AG08396 (cell line): ENCODE data around the gene TJP2.

Source experiments
- DNase-seq: peaks from one replicate; pipeline ENCODE4 v3.0.0; 2012; ENCODE audit warnings: low spot score, mixed read lengths

The TJP2 gene

GRCh38 chr9:69173891-69174615, at the start of gene TJP2:
Gene TJP2 (plus strand): TSS chr9:69174277. CDS start chr9:69174373, 96 bp downstream.
- DNase-seq = peak; percentile 80

- peak; percentile 67 for DNase-seq
Observed at GRCh38 chr9:69130456-69131441, 43.3 kb upstream of the TJP2 start.

GRCh38 chr9:69131682-69132081, 42.4 kb upstream of the TJP2 start:
- DNase-seq = peak; percentile 75

DNA sequence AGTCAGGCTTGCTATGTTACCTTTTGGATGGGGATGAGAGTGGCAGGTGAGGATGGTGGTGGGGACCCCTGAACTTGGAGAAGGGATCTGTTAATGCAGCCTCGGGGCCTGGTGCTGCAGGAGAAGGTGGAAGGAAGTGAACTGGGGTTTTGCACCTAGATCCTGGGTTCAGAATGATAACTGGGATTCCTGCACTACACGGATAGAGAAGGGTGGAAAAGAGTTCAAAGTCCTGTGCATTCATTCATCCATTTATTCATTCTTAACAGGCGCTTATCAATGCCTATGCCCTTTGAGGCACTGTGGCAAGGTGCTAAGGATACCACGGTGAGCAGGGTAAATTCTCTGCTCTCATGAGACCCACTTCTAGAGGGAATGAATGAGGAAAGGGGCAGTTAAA, 41.7 kb upstream of the TJP2 start:
- DNase-seq = no peak

- DNase-seq = no peak
Observed at GRCh38 chr9:69134412-69134811, 39.7 kb upstream of the TJP2 start.

DNA sequence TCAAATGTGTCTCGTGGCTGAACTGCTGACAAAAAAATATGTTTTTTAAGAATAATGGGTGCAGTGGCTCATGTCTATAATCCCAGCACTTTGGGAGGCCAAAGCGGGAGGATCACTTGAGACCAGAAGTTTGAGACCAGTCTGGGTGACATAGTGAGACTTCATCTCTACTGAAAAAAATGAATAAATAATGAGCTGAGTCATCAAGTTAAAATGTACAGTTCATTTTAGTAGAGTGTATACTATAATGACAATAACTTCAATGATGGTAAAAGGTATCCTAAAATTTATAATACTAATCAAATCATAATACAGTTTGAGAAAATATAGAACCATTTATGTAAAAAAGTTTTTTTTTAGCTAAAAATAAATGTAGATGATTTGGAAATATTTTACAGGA, 37.9 kb upstream of the TJP2 start:
- no peak for DNase-seq

DNA sequence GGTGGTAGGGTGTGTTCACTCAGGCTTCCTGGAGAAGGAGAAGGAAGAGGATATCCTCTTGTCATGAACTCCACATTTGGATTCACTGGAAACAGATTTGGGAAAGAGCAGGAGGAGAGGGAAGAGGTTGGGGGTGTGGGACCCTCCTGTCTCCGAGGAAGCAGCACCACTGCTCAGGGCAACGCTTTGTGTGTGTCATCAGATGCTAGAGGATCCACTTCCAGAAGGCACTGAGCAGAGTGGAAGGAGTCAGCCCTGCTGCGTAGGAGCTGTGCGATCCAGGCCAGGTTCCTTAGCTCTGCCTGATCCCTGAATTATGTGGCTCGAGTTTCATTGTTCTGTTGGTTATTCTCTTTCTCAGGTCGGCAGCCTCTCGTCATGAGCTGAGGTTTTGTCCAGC, 37.3 kb upstream of the TJP2 start:
- no peak for DNase-seq

- DNase-seq = no peak
Observed at GRCh38 chr9:69137311-69137710, 36.8 kb upstream of the TJP2 start.

- DNase-seq = no peak
Observed at GRCh38 chr9:69139596-69139995, 34.5 kb upstream of the TJP2 start.

DNA sequence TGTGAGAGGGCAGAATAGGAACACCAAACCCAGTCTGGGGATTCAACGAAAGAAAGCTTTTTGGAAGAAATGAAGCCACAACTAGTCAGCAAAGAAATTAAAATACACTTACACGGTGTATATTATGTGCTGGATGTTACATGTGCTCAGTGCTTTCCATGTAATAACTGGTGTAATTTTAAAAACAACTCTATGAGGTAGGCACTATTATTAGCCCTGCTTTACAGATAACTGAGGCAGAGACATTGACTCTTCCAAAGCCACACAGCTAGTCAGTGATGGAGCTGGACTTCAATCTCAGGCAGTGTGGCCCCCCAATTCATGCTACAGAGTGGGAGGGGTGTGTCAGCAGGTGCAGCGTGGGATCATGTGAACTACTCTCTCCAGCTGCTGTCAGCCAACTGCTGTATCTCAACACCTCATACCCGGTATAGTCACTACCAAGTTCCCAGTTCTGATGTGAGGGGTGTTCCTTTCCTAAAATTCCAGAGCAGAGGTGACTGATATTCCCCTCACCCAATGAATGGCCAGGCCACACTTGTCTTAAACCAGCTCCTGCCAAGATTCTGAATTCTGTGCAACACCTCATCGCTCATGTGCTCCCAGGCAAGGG, 33.8 kb upstream of the TJP2 start:
- DNase-seq = no peak

- DNase-seq = no peak
Observed at GRCh38 chr9:69141851-69142250, 32.2 kb upstream of the TJP2 start.

GRCh38 chr9:69143291-69143690, 30.8 kb upstream of the TJP2 start:
- DNase-seq = no peak

DNA sequence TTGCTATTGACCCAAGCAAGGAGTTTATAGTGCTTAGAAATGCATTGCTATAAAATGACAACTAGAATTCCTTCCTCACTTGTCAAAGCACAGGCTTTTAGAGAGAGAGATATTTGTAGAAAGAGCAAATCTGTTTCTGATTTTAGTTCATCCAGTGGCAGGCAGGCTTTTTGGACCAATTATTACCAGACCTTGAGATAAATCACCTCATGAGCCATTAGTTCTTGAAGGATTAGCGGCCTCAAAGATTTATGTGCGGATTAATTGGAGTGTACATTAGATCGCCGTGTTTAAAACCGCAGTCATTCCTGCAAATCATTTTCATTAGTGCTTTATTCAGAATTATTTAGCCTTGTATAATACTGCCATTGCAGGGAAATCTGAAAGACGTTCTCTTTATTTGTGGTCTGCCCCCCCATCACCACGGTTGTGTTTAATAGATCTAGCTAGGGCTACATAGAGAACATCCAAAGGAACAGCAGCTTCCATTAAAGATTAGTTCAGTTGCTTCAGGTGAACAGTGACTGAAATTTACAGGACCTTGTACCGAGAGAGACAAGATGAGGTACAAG, 28.8 kb upstream of the TJP2 start:
- DNase-seq = no peak

GRCh38 chr9:69147041-69147834, 26.8 kb upstream of the TJP2 start:
- no peak for DNase-seq

GRCh38 chr9:69149321-69149807, 24.7 kb upstream of the TJP2 start:
- peak; percentile 56 for DNase-seq

DNA sequence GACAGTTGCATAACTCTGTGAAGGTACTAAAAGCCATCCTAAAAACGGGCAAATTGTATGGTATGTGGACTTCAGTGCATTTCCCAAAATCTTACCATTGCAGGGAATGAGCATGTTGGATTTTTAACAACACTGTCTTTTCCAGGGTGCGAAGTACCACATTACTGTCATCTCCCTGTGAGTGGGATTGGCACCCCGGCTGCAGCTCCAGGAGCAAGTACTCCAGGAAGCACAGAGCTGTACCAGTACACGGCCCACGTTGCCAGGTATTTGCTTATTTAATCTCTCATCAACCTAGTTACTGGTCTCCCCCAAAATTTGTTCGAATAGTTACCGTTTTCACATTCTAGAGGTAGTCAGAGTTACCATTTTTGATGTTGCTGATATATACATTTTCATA, 22.6 kb upstream of the TJP2 start:
- no peak for DNase-seq

GRCh38 chr9:69153707-69154521, 20.2 kb upstream of the TJP2 start:
- DNase-seq = no peak

DNA sequence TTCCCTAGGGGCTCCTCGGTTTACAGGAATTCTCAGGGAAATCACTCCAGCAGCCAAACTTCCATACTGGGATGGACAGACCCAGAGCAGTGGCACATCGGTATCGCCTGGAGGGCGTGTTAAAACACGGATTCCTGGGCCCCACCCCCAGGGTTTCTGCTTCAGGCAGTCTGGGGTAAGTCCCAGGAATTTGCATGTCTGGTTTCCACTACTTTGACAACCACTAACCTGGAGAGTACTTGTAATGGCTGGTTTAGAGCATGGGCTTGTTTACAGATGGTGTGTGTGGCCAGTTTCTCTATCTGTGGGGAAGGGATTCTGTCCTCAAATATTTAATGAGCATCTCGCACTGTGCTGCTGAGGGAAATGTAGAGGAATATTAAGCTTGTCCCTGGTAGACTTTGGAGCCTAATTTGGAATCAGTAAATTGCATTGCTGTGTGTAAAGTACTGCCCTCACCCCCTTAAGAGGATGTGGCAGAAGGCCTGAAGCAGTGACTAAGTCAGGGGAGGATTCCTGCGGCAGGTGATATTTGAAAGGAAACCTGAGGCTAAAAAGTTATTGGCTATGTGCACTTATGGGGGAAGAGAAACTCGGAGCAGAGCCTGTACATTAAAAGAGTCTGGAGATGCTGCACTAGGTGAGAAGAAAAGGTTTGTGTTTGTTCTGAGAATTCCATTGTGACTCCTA, 18.6 kb upstream of the TJP2 start:
- DNase-seq = no peak

DNA sequence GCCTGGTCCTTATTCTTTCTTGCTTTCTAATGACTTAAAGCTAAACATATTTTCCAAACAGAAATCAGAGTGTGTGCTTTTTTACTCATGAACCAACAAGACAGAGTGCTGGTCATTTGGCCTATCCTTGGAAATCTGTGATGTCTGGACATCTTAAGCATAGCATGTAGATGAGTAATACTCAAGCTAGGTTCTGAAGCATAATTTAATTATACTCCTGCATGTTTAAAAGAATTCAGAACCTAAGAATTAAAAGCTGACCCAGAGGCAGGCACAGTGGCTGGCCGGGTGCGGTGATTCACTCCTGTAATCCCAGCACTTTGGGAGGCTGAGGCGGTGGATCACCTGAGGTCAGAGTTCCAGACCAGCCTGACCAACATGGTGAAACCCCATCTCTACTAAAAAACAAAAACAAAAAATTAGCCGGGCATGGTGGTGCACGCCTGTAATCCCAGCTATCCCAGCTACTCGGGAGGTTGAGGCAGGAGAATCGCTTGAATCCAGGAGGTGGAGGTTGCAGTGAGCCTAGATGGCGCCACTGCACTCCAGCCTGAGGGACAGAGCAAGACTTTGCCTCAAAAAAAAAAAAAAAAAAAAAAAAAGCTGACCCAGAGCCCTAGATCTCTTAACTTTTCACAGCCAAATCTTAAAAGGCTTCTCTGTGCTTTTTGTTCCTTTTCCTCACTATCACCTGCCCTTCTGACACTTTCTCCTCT, 16.2 kb upstream of the TJP2 start:
- DNase-seq = peak; percentile 67
